ENCODE results near the gene LRRK2. TPM values are rescaled to one million over a fixed set of nuclear protein-coding genes. Genes with fewer than 3 reads are reported as not detected.

Gene LRRK2
- polyA plus RNA-seq, 2 of the 4 experiments (the other 2 are of a cell fraction) = 5.3 to 20.4 TPM

- TF ChIP-seq CTCF (IDR thresholded peaks at IDR 0.05) = no peak
Measured at GRCh38 chr12:40310211-40310610, 85.4 kb downstream of the LRRK2 start (continued).

GRCh38 chr12:40312196-40312595, 87.4 kb downstream of the LRRK2 start:
- ATAC-seq (no peak), FAIRE-seq (peak; percentile 13), DNase-seq (ENCODE audit: low read depth in 1 of 2, low spot score in 1 of 2) (no peak)
- Histone ChIP-seq H3K4me2 (no peak overlapping the region; the same call in 2 of the 3 replicates), H3K27ac (0 out of 6 replicates have a peak overlapping the region, but pooled peaks of 1 of the 2 experiments have one; percentile 27), H3K4me1 (peaks cover 9% of the 10 kb centered on the region; the same call in 2 of the 3 replicates), H3K9me3 (no peaks in the 10 kb centered on the region), H3K4me3 (no peak overlapping the region)
- POLR2A ChIA-PET = no interaction called here
- TF ChIP-seq EHF (CRISPR knock-in tag; IDR thresholded peaks at IDR 0.05) (no peak), ZFP36 (IDR thresholded peaks at IDR 0.05; ENCODE audit: borderline replicate concordance, partially characterized antibody) (no peak), CTCF (IDR thresholded peaks at IDR 0.05) (no peak), USF2 (IDR thresholded peaks at IDR 0.05) (no peak), EHMT2 (IDR thresholded peaks at IDR 0.05; ENCODE audit: low read depth) (no peak), TP53 (CRISPR knock-in tag; IDR thresholded peaks at IDR 0.05) (no peak), MAX (IDR thresholded peaks at IDR 0.05) (no peak), HDAC2 (IDR thresholded peaks at IDR 0.05) (no peak), GATA3 (IDR thresholded peaks at IDR 0.05; ENCODE audit: borderline replicate concordance) (no peak)
- CTCF ChIA-PET = interaction anchor here (0.6 to 1.1 kb wide), 8 partner anchors 9 to 301 kb away, joined by 3 to 7 read pairs (median 4); no protein-coding TSS in a partner anchor

- ChIA-PET POLR2A (no interaction called here), CTCF (interaction anchor here (0.6 to 4.4 kb wide), 22 partner anchors 8 to 550 kb away, joined by 3 to 33 read pairs (median 4); no protein-coding TSS in a partner anchor)
- Histone ChIP-seq H3K9me3 (no peaks in the 10 kb centered on the region), H3K4me3 (no peak overlapping the region), H3K27ac (peak overlapping the region in 1 of 2 experiments; percentile 20; a peak in 1 of 6 replicates), H3K4me2 (peak overlapping the region; percentile 16; the same call in 1 of the 3 replicates), H3K4me1 (peaks cover 9% of the 10 kb centered on the region; the same call in 2 of the 3 replicates)
- 8% methylated on average over 4 of the region's 4 CpGs for WGBS (ENCODE audit: missing lambda C conversion rate)
- FAIRE-seq (no peak), DNase-seq (ENCODE audit: low read depth in 1 of 2, low spot score in 1 of 2) (peak; percentile 13 to 49), ATAC-seq (0 out of 6 replicates have a peak, but pooled peaks of 1 of the 2 experiments have one; percentile 50)
- TF ChIP-seq ATOH8 (CRISPR knock-in tag; IDR thresholded peaks at IDR 0.05; ENCODE audit: low read depth) (no peak), BCL3 (IDR thresholded peaks at IDR 0.05) (no peak), RARB (CRISPR knock-in tag; IDR thresholded peaks at IDR 0.05) (no peak), RAD21 (conservative IDR thresholded peaks at IDR 0.05 in 1 of 2, IDR thresholded peaks at IDR 0.05 in 1 of 2) (peak; percentile 90 to 96), GATA3 (IDR thresholded peaks at IDR 0.05; ENCODE audit: borderline replicate concordance) (no peak), HDAC2 (IDR thresholded peaks at IDR 0.05) (no peak), EHMT2 (IDR thresholded peaks at IDR 0.05; ENCODE audit: low read depth) (no peak), TFCP2L1 (CRISPR knock-in tag; IDR thresholded peaks at IDR 0.05) (no peak), TP53 (CRISPR knock-in tag; IDR thresholded peaks at IDR 0.05) (no peak), NR3C1 (IDR thresholded peaks at IDR 0.05) (no peak), MAZ (IDR thresholded peaks at IDR 0.05; ENCODE audit: borderline replicate concordance, low read depth, low read length) (no peak), CBX8 (IDR thresholded peaks at IDR 0.05) (no peak), EHF (CRISPR knock-in tag; IDR thresholded peaks at IDR 0.05) (no peak), SMC3 (IDR thresholded peaks at IDR 0.05) (peak; percentile 97), MAFK (IDR thresholded peaks at IDR 0.05; ENCODE audit: partially characterized antibody) (no peak), ELK1 (IDR thresholded peaks at IDR 0.05; ENCODE audit: low read depth, low read length) (no peak), KDM5A (IDR thresholded peaks at IDR 0.05) (no peak), PBX3 (IDR thresholded peaks at IDR 0.05) (no peak), ZNF302 (CRISPR knock-in tag; IDR thresholded peaks at IDR 0.05) (no peak)
Measured at GRCh38 chr12:40312982-40313576, 88.3 kb downstream of the LRRK2 start.

All from A549 (cell line).